ENCODE measurements around the gene NDC80.

DNA sequence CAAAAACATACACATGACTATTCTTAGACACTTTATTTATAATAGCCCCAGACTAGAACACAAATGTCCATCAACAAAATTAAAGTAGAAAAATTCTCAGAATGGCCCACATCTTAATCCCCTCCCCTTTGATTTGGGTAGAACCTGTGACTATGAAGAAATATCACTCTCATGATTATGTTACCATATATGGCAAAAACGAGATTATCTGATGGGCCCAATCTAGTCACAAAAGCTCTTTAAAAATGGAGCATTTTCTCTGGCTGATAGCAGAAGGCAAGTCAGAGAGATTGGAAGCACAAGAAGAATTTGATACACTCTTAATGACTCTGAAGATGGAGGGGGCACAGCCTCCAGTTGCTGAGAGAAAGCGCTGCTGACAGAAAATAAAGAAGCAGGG is 39.6 kb upstream of the NDC80 start:
- TF ChIP-seq, protein P1, sequence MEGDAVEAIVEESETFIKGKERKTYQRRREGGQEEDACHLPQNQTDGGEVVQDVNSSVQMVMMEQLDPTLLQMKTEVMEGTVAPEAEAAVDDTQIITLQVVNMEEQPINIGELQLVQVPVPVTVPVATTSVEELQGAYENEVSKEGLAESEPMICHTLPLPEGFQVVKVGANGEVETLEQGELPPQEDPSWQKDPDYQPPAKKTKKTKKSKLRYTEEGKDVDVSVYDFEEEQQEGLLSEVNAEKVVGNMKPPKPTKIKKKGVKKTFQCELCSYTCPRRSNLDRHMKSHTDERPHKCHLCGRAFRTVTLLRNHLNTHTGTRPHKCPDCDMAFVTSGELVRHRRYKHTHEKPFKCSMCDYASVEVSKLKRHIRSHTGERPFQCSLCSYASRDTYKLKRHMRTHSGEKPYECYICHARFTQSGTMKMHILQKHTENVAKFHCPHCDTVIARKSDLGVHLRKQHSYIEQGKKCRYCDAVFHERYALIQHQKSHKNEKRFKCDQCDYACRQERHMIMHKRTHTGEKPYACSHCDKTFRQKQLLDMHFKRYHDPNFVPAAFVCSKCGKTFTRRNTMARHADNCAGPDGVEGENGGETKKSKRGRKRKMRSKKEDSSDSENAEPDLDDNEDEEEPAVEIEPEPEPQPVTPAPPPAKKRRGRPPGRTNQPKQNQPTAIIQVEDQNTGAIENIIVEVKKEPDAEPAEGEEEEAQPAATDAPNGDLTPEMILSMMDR (IDR thresholded peaks at IDR 0.05; ENCODE audit: low read length), result no peak
- TF ChIP-seq EZH2 (optimal IDR thresholded peaks at IDR 0.05; ENCODE audit: low read depth, low read length), result no peak
